H1 (cell line): Measurements from ENCODE around the gene GPR156. TPM values are rescaled to one million over a fixed set of nuclear protein-coding genes. Genes with fewer than 3 reads are reported as not detected.

Source experiments
- CTCF ChIA-PET: fragments of 300-600 bp; sonication (Branson Sonifier 250); formaldehyde crosslinking; loops from one replicate; lab custom pipeline; 2021; ENCODE audit not compliant: partially characterized antibody; lab: Charles Lee
- POLR2A ChIA-PET: fragments of 300-600 bp; sonication (Branson Sonifier 250); formaldehyde crosslinking; loops from one replicate; lab custom pipeline; 2021; ENCODE audit warnings: inconsistent platforms; ENCODE audit not compliant: partially characterized antibody; lab: Charles Lee
- DNase-seq, 2 experiments: peaks; one replicate each; pipeline versions ENCODE4 v3.0.0 to v3.0.0-alpha.2; 2010 to 2022; ENCODE audit warnings: low spot score in 2 of 2, low read depth in 1 of 2, mixed read lengths in 1 of 2
- FAIRE-seq: peaks from 2 replicates; lab custom pipeline; 2011; peaks lifted over from hg19 to GRCh38; lab: Jason Lieb, UNC
- H2AFZ ChIP-seq: 2 replicates; pipeline ENCODE4 v1.8.1; 2012; ENCODE audit warnings: low read length, inconsistent platforms
- H2AK5ac ChIP-seq: 2 replicates; pipeline ENCODE4 v1.6.1; 2013; ENCODE audit warnings: low read depth, low read length
- H2BK120ac ChIP-seq: replicated peaks from 2 replicates; pipeline ENCODE3; 2013; ENCODE audit warnings: low read depth, low read length, inconsistent platforms
- H2BK12ac ChIP-seq: 2 replicates; pipeline ENCODE4 v1.6.1; 2013; ENCODE audit warnings: low read depth, low read length
- H2BK15ac ChIP-seq: 2 replicates; pipeline ENCODE4 v1.6.1; 2013; ENCODE audit warnings: low read length
- H2BK20ac ChIP-seq: 2 replicates; pipeline ENCODE4 v1.6.1; 2013; ENCODE audit warnings: low read length
- H2BK5ac ChIP-seq: 2 replicates; pipeline ENCODE4 v1.6.1; 2013; ENCODE audit warnings: low read depth, low read length
- H3K14ac ChIP-seq: 2 replicates; pipeline ENCODE4 v1.6.1; 2013; ENCODE audit warnings: inconsistent platforms; ENCODE audit not compliant: insufficient read length
- H3K18ac ChIP-seq: 2 replicates; pipeline ENCODE4 v1.6.1; 2013; ENCODE audit warnings: low read length; ENCODE audit errors: extremely low read depth
- H3K23ac ChIP-seq: 2 replicates; pipeline ENCODE4 v1.6.1; 2013; ENCODE audit warnings: inconsistent platforms; ENCODE audit not compliant: insufficient read length
- H3K23me2 ChIP-seq: 2 replicates; pipeline ENCODE4 v1.6.1; 2013; ENCODE audit warnings: low read depth, low read length
- H3K27ac ChIP-seq: 2 replicates; pipeline ENCODE4 v1.6.1; 2011; ENCODE audit warnings: low read depth, low read length, inconsistent platforms
- H3K27me3 ChIP-seq, 4 experiments: replicated peaks in 1 of 4; 1 replicate in 1 of 4; 2 replicates in 3 of 4; pipeline versions ENCODE4 v1.6.1 to v1.8.1; 2011 to 2013; ENCODE audit warnings: low read length in 3 of 4, mild to moderate bottlenecking in 3 of 4, inconsistent platforms in 2 of 4, mixed read lengths in 2 of 4, moderate library complexity in 1 of 4; ENCODE audit not compliant: control insufficient read depth in 3 of 4, insufficient read depth in 3 of 4; ENCODE audit errors: extremely low read depth in 1 of 4
- H3K36me3 ChIP-seq, 4 experiments: 2 replicates each; pipeline versions ENCODE4 v1.6.1 to v1.8.1; 2011 to 2013; ENCODE audit warnings: mild to moderate bottlenecking in 4 of 4, low read length in 3 of 4, moderate library complexity in 2 of 4, control low read depth in 1 of 4, inconsistent platforms in 1 of 4; ENCODE audit not compliant: insufficient read depth in 4 of 4, control insufficient read depth in 2 of 4
- H3K4ac ChIP-seq: replicated peaks from 2 replicates; pipeline ENCODE3; 2013; ENCODE audit warnings: low read length, low read depth, mixed read lengths, inconsistent platforms; ENCODE audit not compliant: insufficient read length
- H3K4me1 ChIP-seq, 4 experiments: replicated peaks in 1 of 4; 1 replicate in 1 of 4; 2 replicates in 3 of 4; pipeline versions ENCODE4 v1.6.1 to v1.8.1; 2011 to 2013; ENCODE audit warnings: low read length in 3 of 4, inconsistent platforms in 2 of 4, mixed read lengths in 1 of 4; ENCODE audit not compliant: insufficient read depth in 4 of 4, control insufficient read depth in 3 of 4
- H3K4me2 ChIP-seq, 2 experiments: 2 replicates each; pipeline versions ENCODE4 v1.6.1 to v1.8.1; 2011 to 2013; ENCODE audit warnings: low read depth in 2 of 2, low read length in 2 of 2, control low read depth in 1 of 2, inconsistent platforms in 1 of 2, mild to moderate bottlenecking in 1 of 2; ENCODE audit not compliant: insufficient read depth in 1 of 2
- H3K4me3 ChIP-seq, 4 experiments: fragments of 200-600, 300-600 bp in 1 of 4; sonication (generic), shearing (Covaris generic), sonication (Bioruptor Twin) in 1 of 4; 2 replicates each; pipeline versions ENCODE4 v1.5.1 to v1.8.1; 2011 to 2016; ENCODE audit warnings: low read length in 4 of 4, low read depth in 3 of 4, control low read depth in 2 of 4, inconsistent platforms in 2 of 4, mild to moderate bottlenecking in 2 of 4, mixed read lengths in 1 of 4, moderate library complexity in 1 of 4; ENCODE audit not compliant: insufficient read depth in 2 of 4; ENCODE audit errors: extremely low read depth in 1 of 4
- H3K56ac ChIP-seq: replicated peaks from 2 replicates; pipeline ENCODE3; 2013; ENCODE audit warnings: low read depth, mild to moderate bottlenecking, mixed read lengths, low read length, inconsistent platforms; ENCODE audit not compliant: insufficient read length
- H3K79me1 ChIP-seq: 2 replicates; pipeline ENCODE4 v1.6.1; 2013; ENCODE audit warnings: low read depth, low read length, control low read depth
- H3K79me2 ChIP-seq, 2 experiments: 2 replicates each; pipeline versions ENCODE4 v1.6.1 to v1.8.1; 2012 to 2013; ENCODE audit warnings: low read length in 2 of 2, mild to moderate bottlenecking in 2 of 2, inconsistent platforms in 1 of 2; ENCODE audit not compliant: insufficient read depth in 2 of 2, control insufficient read depth in 1 of 2
- H3K9ac ChIP-seq, 4 experiments: replicated peaks in 1 of 4; 1 replicate in 1 of 4; 2 replicates in 3 of 4; pipeline versions ENCODE4 v1.6.1 to v1.8.1; 2011 to 2013; ENCODE audit warnings: low read depth in 3 of 4, low read length in 3 of 4, control low read depth in 2 of 4, mild to moderate bottlenecking in 2 of 4, moderate library complexity in 2 of 4, inconsistent platforms in 1 of 4; ENCODE audit errors: extremely low read depth in 1 of 4
- H3K9me3 ChIP-seq, 2 experiments: 2 replicates each; pipeline versions ENCODE4 v1.6.1 to v1.8.1; 2012 to 2013; ENCODE audit warnings: mild to moderate bottlenecking in 2 of 2, moderate library complexity in 2 of 2, control low read depth in 1 of 2, inconsistent platforms in 1 of 2, low read depth in 1 of 2, low read length in 1 of 2, mixed read lengths in 1 of 2; ENCODE audit not compliant: insufficient read depth in 2 of 2
- H4K20me1 ChIP-seq, 2 experiments: replicated peaks in 1 of 2; 2 replicates each; pipeline versions ENCODE3 to v1.8.1; 2011 to 2013; ENCODE audit warnings: inconsistent platforms in 2 of 2, low read length in 2 of 2, mild to moderate bottlenecking in 1 of 2; ENCODE audit not compliant: insufficient read depth in 2 of 2, control insufficient read depth in 1 of 2
- H4K5ac ChIP-seq: 2 replicates; pipeline ENCODE4 v1.6.1; 2013; ENCODE audit warnings: low read length, low read depth, mixed read lengths, inconsistent platforms; ENCODE audit not compliant: insufficient read length
- H4K8ac ChIP-seq: 2 replicates; pipeline ENCODE4 v1.8.0; 2013; ENCODE audit warnings: mild to moderate bottlenecking, moderate library complexity, low read length, inconsistent platforms; ENCODE audit not compliant: insufficient read depth; ENCODE audit errors: extremely low read depth
- H4K91ac ChIP-seq: replicated peaks from 2 replicates; pipeline ENCODE3; 2013; ENCODE audit warnings: low read length, mixed read lengths, inconsistent platforms; ENCODE audit not compliant: insufficient read length
- EP300 ChIP-seq, 2 experiments: IDR thresholded peaks; 1 replicate in 1 of 2; 2 replicates in 1 of 2; pipeline ENCODE4 v1.6.1; 2011 to 2012; ENCODE audit warnings: low read depth in 2 of 2, low read length in 2 of 2, mild to moderate bottlenecking in 2 of 2, borderline replicate concordance in 1 of 2, inconsistent platforms in 1 of 2, moderate library complexity in 1 of 2
- TEAD4 ChIP-seq: IDR thresholded peaks from 2 replicates; pipeline ENCODE4 v1.6.1; 2012; ENCODE audit warnings: low read depth, low read length, inconsistent platforms, mixed read lengths
- USF2 ChIP-seq: IDR thresholded peaks from 2 replicates; pipeline ENCODE4 v1.6.1; 2011; ENCODE audit warnings: low read length, improper control_type of control experiment
- YY1 ChIP-seq: IDR thresholded peaks from 2 replicates; pipeline ENCODE4 v1.6.1; 2011; ENCODE audit warnings: low read depth, mild to moderate bottlenecking, low read length
- WGBS, 2 experiments: shearing (Covaris generic) in 1 of 2; methylation state at CpG; one replicate each; pipeline versions ENCODE4 v1.1.6 to v1.1.7; 2013 to 2015; ENCODE audit warnings: low lambda C conversion rate in 2 of 2, mixed read lengths in 2 of 2, inconsistent platforms in 1 of 2, low coverage in 1 of 2, missing lambda C conversion rate in 1 of 2; ENCODE audit not compliant: insufficient replicate concordance in 2 of 2, insufficient coverage in 1 of 2, insufficient read length in 1 of 2; ENCODE audit errors: extremely low coverage in 1 of 2, missing lambda C conversion rate in 1 of 2; 5-methylcytosine and 5-hydroxymethylcytosine counted together
- polyA plus RNA-seq, 7 experiments: library from polyadenylated mRNA; depleted of rRNA in 3 of 7; stranded (reverse) in 5 of 7; unstranded in 2 of 7; fragments of >200 nt in 5 of 7; fragments of 200-250 nt in 2 of 7; gene quantifications; 1 replicate in 5 of 7; 2 replicates in 1 of 7; 4 replicates in 1 of 7; pipeline versions ENCODE4 v1.2.1 to v1.2.3, GENCODE V29; 2011 to 2013; ENCODE audit warnings: missing spikeins in 2 of 7, mixed read lengths in 2 of 7
- total RNA-seq: library from RNA; stranded (reverse); fragmentation: NEBNext Ultra II Directional; extraction: Animal tissue kit (Norgen Biotek cat#: 25700); gene quantifications from 2 replicates; pipeline ENCODE4 v1.2.1, GENCODE V29; 2021

The GPR156 gene
- total and polyA plus RNA-seq, 2 of the 8 experiments (the other 6 are each of a cell fraction or from before 2014, with no cell fraction given): 1.6 to 1.8 TPM

DNA sequence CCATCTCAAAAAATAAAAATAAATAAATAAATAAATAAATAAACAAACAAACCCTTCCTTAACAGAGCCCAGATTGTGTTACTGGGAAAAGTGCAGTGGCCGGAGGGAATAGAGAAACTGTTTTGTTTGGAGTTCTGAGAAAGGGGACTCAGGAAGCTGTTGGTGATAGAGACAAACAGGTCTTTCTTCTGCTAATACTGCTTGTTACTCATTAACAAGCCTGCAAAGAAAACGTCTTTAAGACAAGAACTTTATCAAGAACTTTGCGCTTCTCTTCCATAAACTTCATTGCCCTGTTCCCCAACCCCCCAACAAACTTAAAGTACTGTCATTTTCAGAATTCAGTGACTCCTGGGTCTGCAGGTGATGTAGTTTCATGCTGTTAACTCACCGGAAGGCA lies 122.0 kb downstream of the GPR156 start:
- CTCF ChIA-PET: interaction anchor here (1.3 to 2.1 kb wide), 3 partner anchors 13 to 271 kb away, joined by 4 to 7 read pairs (median 4); no protein-coding TSS in a partner anchor
- Histone ChIP-seq H3K14ac (no peak overlapping the region), H3K9ac (no peak overlapping the region), H4K20me1 (no peaks in the 10 kb centered on the region), H2BK5ac (no peak overlapping the region)
- TF ChIP-seq EP300 (IDR thresholded peaks at IDR 0.05; ENCODE audit: borderline replicate concordance in 1 of 2, low read depth in 2 of 2, low read length in 2 of 2) (no peak), YY1 (no peak), USF2 (no peak), TEAD4 (no peak)
- TF ChIP-seq, all 59 proteins: peak for 0
- Histone ChIP-seq H2AFZ (no peak overlapping the region), H2BK120ac (no peak overlapping the region), H3K27me3 (no peaks in the 10 kb centered on the region), H3K56ac (no peak overlapping the region), H2AK5ac (no peak overlapping the region), H3K4ac (no peak overlapping the region), H2BK12ac (no peak overlapping the region), H3K9me3 (no peaks in the 10 kb centered on the region), H2BK20ac (no peak overlapping the region), H3K23me2 (no peaks in the 10 kb centered on the region), H4K8ac (no peak overlapping the region), H4K91ac (no peak overlapping the region), H3K36me3 (no peaks in the 10 kb centered on the region), H3K18ac (no peak overlapping the region), H3K79me2 (no peaks in the 10 kb centered on the region), H3K4me3 (no peak overlapping the region), H4K5ac (no peak overlapping the region), H3K79me1 (no peaks in the 10 kb centered on the region), H3K27ac (no peak overlapping the region), H2BK15ac (no peak overlapping the region), H3K23ac (no peak overlapping the region), H3K4me1 (no peaks in the 10 kb centered on the region), H3K4me2 (no peak overlapping the region)
- DNase-seq: no peak
- FAIRE-seq: no peak
- WGBS, 2 experiments: 93% methylated on average over 4 of the region's 4 CpGs; no CpG with 5 or more reads in 1 of the 2 experiments
- POLR2A ChIA-PET: interaction anchor here (1.9 kb wide), 1 partner anchor 67 kb away, joined by 4 read pairs; no protein-coding TSS in a partner anchor
